HG03460 (cell line): Measurements from ENCODE around the gene CAVIN1.
"Not testable (repeated sequence)": the region's sequence is repeated elsewhere in the genome, so short reads cannot be mapped to it uniquely, and the experiment has no call there.

Experiments
- ATAC-seq: cut with Tn5 transposase; IDR thresholded peaks from one replicate; pipeline ENCODE4 v1.9.1; 2021; ENCODE audit not compliant: unreplicated experiment

CAVIN1 gene, protein sequence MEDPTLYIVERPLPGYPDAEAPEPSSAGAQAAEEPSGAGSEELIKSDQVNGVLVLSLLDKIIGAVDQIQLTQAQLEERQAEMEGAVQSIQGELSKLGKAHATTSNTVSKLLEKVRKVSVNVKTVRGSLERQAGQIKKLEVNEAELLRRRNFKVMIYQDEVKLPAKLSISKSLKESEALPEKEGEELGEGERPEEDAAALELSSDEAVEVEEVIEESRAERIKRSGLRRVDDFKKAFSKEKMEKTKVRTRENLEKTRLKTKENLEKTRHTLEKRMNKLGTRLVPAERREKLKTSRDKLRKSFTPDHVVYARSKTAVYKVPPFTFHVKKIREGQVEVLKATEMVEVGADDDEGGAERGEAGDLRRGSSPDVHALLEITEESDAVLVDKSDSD

DNA sequence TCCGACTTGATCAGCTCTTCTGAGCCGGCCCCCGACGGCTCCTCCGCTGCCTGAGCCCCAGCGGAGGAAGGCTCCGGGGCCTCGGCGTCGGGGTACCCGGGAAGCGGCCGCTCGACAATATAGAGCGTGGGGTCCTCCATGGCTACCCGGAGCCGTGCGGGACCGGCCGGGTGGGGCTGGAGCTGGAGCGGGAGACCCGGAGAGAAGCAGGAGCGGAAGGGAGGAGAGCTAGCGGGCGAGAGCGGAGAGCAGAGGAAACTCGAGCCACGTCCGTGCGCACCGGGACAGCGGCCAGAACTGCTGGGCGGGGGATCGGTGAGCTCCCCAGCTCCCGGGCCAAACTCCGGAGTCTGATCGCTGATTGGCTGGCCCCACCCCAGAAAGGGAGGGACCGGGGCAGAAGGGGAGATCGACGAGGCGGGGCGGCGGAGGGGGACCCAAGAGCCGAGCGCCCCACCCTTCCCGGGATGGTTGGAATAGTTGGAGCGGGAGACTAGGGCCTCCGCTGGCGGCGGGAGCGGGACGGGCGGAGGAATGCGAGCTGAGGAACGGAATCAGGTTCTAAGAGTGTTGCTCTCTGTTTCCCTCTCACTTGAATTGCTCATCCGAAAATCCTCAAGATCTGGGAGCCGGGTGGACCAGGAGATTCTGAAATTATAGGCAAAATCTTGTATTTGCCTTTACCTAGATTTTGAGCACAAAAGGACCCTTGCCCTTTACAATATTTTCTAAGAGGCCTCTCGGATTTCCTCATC lies at the start of gene CAVIN1:
Gene CAVIN1 (minus strand): TSS at position 299 of the 755 bp plus-strand sequence. CDS start 159 bp downstream, at position 140.
- ATAC-seq, result no peak

DNA sequence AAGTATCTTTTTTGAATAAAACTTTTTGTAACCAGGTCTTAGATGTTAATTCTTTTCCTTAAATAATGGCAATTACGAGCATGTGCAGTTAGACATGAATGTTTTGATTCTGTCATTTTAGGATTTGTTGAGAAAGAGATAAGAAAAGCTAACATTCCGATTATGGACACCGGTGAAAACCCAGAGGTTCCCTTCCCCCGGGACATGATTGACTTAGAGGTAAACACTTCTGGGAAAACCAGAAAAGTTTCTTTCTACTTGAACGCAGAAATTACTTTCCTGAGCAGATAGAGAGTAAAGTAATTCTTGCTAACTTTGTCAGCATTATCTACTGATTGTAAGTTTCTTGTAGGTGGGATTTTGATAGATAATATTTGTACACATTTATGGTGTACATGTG lies 44.8 kb upstream of the CAVIN1 start:
- no peak for ATAC-seq

DNA sequence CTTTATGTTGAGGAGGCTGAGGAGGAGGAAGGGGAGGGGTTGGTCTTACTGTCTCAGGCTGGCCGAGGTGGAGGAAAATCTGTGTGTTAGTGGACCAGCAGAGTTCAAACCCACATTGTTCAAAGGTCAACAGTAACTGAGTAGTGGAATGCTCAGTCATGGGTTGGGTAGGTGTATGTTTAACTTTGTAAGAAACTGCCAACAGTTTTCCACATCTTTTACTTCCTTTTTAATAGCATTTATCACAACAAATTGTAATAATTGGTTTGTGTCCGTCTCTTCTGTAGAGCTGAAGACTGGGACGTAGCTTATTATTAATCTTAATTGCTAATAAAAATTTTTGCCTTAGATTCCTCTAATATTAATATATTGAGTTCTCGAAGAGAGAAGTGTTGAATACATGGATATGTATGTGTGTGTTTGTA lies 40.9 kb upstream of the CAVIN1 start:
- ATAC-seq, result no peak

DNA sequence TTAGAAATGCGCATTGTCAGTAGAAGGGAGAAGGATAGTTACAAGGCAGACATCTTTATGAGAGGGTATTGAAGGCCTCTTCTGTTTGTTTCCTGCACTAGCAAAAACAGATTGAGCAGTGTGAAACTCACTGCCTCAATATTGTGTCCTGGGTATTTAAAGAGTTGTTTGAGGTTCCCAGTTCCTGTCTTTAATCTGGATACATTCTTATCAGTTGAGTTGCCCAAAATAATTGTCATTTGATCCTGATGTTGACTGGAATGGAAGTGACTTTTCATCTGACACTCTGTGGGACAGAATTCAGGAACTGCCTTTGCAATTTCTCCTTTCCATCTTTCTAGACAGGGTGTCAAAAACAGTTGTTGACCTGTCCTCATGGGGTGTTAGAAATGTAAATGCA lies 37.3 kb upstream of the CAVIN1 start:
- ATAC-seq, result no peak

DNA sequence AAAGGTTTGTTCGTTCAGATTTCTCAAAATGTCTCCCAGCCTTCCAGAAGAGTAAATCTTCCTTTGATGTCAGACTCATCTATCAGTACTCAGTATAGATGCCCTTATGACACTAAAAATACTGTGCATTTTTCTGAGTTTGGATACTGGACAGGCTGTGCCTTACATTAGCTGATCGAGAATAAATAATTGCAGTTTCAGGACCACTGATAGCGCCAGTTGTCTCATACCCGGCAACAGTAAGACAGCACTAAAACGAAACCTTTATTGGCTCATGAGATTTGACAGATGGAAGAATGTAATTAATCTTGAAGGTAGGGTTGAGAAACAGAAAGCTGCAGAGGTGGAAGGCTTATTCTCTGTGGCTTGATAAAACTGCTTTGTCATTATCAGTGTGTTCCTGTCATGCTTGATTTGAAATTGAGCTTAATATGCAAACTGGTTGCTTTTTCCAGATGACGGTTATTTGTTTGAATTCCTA lies 36.8 kb upstream of the CAVIN1 start:
- ATAC-seq, result no peak

DNA sequence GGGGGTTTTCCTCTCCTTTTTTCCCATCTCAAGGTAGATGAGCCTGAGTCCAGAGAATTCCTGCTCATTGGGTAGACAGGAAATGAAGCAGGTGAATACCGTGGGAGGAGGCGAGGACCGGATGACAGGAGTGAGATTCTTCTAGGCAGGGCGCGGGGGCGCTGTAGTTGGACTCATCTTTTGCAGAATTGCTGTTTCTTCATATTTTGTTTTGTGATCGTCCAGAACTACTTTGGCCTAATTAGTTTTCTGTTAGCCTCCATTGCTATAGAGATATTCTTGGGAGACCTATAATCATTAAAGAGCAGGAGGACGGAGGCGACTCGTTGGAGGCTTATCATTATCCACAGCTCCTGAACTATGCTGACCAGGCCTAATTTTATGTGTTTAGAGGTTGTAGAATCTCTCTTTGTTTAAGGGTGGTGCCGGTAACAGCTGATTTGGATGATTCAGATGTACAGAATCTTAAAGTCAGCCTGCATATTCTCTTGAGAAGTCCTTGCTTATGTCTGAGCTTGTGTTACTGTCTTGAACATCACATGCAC lies 36.3 kb upstream of the CAVIN1 start:
- ATAC-seq, result no peak

DNA sequence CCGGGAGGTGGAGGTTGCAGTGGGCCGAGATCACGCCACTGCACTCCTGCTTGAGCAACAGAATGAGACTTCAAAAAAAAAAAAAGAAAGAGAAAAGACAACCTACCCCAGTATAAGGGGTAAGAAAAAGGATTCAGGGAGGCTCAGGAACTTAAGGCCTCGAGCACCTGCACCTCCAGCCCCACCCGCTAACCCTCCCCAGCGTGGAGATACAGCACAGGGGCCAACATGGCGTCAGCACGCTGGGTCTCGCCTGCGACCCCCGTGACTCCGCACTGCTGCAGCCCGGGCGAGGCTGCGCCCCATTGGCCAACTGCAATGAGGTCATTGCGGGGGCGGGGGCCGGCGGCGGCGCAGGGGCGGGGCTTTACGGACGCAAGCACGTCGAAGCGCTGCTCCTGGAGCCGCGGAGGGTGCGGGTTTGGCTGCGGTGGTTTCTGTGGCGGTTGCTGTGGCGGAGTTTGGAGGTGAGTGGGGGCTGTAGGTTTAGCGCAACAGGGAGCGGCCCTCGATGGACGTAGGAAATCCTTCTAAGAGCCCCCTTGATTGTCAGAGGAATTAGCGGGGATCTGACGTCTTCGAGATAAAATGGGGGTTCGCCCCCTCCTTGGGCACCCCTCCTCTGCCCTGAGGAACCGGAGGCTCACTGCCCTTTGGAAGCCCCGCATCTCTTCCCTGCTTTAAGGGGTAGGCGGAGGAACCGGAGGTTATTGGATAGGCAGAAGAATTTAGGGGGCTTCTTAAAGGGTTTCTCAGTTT lies 35.6 kb upstream of the CAVIN1 start, which contains the start of gene ATP6V0A1:
Gene ATP6V0A1 (plus strand): TSS at position 382 of the 759 bp plus-strand sequence. CDS start 2,017 bp downstream, outside the sequence.
- ATAC-seq, result peak; percentile 71

DNA sequence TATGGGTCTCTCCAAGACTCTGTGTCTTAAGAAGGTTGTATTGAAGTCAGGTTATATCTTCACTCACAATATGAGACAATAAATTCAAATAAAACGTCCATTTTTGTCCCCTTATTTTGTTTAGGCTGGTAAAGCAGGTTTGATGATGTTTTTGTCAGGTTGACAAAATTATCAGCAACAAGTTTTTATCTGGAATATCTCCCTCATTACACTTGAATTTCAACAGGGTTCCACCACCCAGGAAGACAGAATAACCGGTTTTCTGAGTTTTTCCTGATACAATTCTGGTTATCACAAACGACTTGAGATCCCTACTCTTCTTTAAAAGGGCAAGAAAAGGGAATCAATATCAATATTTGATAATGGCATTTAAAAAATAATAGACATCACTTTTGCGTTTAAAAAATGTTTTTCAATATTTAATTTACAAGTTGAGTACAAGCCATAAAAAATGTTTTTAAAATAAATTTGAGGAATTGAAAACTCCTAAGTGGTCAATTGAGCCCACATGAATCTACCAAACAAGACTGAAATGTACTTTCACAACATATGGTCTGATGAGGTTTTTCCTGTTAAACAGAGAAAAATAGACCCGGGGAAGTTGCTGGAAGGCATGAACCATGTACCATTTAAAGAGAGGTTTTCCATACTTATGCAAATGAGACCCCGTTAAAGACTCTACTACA lies 34.2 kb upstream of the CAVIN1 start:
- ATAC-seq, result no peak

DNA sequence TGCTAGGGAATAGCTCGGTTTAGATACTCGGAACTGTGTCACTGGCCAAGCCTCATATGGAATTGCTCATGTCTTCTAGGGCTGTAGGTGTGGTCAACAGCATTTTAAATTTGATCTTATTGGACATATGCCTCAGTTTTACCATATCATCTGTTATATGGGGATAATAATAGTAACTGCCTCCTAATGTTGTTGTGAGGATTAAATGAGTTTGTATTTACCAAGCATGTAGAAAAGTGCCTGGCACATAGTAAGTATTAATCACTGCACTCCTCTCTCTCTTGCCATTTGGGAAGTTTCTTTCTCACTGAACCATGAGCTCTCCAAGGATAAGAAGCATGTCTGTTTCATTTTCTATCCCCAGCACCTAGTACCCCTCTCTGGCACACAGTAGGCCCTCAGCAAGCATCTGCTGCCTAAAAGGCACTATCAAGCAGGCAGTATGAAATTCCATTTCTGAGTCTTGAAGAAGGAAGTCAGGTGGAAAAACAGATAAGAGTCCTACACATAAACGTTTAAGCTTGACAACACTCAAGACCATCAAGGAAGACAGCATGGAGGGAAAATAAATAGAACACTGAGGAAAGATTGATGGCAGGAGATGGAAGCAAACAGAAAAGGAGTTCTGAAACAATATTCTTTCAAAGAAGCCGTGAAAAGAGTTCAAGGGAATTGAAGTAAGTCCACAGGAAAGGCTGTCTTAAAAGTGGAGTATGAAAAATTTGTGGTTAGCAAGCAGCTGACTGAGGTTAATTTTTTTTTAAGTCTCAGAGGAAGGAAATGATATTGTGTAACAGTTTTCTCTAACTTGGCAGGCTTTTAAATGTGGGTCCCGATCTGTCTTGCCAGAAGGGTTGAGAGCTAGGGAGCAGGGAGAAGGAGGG lies 33.4 kb upstream of the CAVIN1 start:
- no peak for ATAC-seq

DNA sequence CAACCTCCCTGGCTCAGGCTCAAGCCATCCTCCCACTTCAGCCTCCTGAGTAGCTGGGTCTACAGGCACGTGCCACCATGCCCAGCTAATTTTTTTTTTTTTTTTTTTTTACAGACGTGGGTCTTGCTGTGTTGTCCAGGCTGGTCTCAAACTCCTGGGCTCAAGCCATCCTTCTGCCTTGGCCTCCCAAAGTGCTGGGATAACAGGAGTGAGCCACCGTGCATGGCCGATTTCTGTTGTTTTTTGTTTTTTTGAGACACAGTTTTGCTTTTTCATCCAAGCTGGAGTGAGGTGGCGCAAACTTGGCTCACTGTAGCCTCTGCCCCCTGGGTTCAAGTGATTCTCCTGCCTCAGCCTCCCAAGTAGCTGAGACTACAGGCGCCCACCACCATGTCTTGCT lies 31.9 kb upstream of the CAVIN1 start:
- ATAC-seq, result not testable (repeated sequence)

DNA sequence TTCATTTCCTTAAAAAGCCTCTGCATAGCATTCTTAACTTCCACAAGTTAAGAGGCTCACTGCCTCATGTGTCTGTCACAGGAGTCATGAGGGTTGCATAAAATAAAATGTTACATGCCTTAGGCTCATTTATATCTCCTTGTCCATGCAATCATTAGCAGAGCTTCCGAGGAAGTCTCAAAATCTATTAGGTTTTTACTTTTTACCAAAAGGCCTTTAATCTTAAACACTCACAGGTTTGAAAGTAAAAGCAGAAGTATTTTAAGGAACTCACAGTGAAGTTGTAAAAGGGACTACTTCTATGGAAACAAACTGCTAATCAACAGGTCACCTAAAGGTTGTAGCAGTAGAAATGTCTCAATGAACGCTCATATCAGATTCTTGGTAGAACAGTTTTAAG lies 30.4 kb upstream of the CAVIN1 start:
- no peak for ATAC-seq

DNA sequence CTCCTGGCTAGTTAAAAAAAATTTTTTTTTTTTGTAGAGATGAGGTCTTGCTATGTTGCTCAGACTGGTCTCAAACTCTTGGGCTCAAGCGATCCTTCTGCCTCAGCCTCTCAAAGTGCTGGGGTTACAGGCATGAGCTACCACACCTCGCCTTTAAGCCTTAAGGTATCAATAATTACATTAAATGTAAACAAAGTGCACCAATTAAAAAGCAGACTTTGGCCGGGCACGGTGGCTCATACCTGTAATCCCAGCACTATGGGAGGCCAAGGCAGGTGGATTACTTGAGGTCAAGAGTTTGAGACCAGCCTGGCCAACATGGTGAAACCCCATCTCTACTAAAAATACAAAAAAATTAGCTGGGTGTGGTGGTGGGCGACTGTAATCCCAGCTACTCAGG lies 28.2 kb upstream of the CAVIN1 start:
- ATAC-seq, result not testable (repeated sequence)

DNA sequence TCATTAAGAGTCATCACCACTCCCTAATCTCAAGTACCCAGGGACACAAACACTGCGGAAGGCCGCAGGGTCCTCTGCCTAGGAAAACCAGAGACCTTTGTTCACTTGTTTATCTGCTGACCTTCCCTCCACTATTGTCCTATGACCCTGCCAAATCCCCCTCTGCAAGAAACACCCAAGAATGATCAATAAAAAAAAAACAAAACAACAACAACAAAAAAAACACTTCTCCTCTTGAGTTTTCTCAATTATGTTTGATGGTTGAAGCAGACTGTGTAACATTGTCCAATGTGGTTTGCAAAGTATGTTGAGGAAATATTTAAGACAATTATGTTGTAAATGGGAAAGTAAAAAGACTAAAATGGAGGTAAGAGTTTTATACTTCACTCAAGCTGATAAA lies 26.8 kb upstream of the CAVIN1 start:
- not testable (repeated sequence) for ATAC-seq

DNA sequence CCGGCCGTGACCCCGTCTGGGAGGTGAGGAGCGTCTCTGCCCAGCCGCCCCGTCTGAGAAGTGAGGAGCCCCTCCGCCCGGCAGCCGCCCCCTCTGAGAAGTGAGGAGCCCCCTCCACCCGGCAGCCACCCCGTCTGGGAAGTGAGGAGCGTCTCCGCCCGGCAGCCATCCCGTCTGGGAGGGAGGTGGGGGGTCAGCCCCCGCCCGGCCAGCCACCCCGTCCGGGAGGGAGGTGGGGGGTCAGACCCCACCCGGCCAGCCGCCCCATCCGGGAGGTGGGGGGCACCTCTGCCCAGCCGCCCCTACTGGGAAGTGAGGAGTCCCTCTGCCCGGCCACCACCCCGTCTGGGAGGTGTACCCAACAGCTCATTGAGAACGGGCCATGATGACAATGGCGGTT lies 26.1 kb upstream of the CAVIN1 start:
- ATAC-seq, result not testable (repeated sequence)

DNA sequence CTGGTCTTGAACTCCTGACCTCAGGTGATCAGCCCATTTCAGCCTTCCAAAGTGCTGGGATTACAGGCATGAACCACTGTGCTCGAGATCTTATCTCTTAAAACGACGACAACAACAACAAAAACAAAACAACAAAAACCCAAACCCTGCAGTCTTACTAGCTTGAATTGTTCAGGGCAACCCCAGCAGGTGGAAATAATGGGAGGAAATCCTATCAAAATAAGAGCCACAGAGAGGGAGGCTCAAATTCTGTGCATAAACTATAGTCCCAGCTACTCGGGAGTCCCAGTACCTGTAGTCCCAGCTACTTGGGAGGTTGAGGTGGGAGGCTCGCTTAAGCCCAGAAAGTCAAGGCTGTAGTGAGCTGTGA lies 19.1 kb upstream of the CAVIN1 start:
- ATAC-seq, result no peak

DNA sequence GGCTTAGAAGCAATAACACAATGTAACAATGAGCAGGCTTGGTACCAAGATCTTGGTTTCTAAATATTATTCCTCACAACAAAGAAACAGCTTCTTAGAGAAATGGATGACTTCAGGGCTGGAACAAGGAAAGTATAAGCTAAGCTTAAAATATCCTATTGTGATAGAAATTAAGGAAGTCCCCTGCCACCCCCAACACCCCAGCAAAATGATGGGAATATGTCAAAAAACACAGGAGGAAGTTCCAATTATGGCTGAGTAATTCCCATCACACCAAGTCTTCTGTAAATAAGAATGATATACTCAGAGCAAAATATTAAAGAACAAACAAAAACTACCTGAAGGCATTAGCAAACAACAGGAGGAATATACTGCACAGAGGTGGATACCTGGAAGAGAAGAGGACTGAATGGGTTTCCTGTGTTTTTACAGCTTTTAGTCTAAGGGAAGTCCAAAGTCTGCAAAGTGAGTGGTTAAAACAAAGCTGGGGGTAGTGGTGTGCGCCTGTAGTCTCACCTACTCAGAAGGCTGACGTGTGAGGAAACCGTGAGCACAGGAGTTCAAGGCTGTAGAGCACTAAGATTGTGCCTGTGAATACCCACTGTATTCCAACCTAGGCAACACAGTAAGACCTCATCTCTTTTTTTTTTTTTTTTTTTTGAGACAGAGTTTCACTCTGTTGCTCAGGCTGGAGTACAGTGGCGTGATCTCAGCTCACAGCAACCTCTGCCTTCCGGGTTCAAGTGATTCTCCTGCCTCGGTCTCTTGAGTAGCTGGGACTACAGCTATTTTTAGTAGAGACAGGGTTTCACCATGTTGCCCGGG lies 18.5 kb upstream of the CAVIN1 start:
- no peak for ATAC-seq

DNA sequence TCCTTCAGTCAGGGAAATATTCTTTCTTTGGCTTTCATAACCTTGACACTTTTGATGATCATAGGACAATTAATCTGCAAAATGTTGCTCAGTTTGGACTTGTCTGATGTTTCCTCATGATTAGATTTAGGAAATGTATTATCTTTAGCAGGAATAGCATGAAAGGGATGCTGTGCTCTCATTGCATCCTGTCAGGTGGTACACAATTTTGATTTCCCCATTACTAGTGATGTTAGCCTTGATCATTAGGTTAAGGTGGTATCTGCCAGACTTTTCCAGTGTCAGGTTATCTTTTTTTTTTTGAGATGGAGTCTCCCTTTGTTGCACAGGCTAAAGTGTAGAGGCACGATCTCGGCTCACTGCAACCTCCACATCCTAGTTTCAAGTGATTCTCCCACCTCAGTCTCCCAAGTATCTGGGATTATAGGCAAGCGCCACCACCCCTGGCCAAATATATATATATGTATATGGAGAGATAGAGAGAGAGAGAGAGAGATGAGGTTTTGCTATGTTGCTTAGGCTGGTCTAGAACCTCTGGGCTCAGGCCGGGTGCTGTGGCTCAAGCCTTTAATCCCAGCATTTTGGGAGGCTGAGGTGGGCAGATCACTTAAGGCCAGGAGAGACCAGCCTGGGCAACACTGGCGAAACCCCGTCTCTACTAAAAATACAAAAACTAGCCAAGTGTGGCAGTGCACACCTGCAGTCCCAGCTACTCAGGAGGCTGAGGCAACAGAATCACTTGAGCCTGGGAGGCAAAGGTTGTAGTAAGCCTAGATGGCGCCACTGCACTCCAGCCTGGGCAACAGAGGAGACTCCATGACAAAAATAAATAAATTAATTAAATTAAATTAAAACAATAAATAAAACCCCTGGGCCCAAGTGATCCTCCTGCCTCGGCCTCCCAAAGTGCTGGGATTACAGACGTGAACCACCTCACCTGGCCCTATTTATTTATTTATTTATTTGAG lies 15.8 kb upstream of the CAVIN1 start:
- ATAC-seq, result no peak
